HG03108 (cell line): ENCODE measurements around the gene ZNF655.
"Not testable (repeated sequence)": the region's sequence is repeated elsewhere in the genome, so short reads cannot be mapped to it uniquely, and the experiment has no call there.

Experiments
- ATAC-seq: cut with Tn5 transposase; IDR thresholded peaks from one replicate; pipeline ENCODE4 v1.9.1; 2021; ENCODE audit warnings: moderate library complexity; ENCODE audit not compliant: unreplicated experiment

ZNF655 gene

DNA sequence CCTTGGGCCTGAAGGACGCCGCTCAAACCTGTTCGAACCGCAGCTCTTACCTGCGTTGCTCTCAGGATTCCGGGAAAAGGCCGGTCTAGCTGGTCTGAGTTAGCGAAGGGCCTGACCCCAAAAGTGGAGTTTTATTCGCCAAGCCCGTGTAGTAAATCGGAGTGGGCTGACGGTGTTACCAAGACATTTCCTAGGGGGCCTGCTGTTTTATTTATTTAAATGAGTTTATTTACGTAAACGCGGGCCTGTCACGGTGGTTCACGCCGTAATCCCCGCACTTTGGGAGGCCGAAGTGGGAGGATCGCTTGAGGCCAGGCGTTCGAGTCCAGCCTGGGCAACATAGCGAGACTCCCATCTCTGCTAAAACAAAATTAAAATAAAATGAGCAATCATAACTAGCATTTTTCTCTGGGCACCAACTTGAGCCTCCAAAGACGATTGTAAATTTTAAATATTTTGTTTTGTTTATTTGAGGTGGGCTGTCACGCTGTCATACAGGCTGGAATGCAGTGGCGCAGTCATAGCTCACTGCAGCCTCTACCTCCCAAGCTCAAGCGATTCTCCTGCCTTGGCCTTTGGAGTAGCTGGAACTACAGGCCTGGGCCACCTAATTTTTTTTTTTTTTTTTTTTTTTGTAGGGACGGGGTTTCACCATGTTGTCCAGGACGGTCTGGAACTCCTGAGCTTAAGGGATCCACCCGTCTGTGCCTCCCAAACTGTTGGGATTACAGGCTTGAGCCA, 903 bp downstream of the ZNF655 start:
- ATAC-seq, result no peak

DNA sequence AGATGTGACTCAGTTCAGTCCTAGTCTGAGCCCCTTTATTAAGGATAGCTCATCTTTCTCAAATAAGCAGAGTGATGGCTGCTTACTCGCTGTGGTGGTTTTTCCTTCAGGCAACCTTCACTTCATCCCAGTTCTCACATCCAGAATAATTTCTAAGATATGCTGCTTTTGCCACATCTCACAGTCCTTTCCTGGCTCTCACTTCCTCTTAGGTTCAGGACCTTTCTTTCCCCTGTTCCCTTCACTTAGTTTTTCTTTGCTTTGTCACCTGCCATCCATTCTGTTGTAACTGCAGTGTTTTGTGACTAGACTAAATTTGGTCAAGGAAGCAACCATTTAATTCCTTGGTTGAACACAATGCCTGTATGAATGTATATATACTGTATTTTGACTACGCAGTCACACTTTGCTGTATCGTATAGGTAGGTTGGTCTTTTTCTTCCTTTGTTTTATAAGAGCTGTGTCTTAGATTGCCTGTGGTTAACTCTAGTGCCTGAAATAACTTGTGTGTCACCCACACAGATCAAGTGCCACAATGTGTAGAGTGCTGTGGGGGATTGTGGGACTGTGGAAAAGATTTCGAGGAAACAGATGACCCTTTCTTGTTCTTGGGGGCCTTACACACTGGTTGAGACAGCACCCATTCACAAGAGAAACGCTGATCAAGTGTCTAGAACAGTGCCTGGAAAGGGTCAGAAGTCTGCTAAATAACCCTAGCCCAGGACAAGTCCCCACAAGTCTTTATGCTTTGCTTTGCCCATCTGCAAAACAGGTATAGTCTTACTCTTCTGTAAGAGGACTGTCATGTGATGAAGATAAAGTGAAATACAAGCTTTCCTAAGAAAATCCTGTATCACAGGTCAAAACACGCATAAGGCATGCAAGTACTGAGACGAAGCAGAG, 2.6 kb downstream of the ZNF655 start:
- no peak for ATAC-seq

DNA sequence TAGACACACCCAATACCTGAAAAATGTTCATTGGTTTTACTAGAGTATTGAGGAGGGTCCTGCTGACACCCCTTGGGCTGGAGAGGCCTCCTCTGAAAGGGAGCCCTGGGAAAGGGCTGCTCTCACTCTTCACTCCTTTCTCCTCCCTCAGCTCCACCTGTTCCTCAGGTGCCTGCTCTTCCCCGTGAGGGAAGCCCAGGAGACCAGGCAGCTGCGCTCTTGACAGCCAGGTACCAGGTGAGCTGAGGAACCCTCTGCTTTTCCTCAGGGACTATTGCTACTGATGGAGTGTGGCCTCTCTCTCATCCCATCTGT, 3.3 kb downstream of the ZNF655 start:
- no peak for ATAC-seq

DNA sequence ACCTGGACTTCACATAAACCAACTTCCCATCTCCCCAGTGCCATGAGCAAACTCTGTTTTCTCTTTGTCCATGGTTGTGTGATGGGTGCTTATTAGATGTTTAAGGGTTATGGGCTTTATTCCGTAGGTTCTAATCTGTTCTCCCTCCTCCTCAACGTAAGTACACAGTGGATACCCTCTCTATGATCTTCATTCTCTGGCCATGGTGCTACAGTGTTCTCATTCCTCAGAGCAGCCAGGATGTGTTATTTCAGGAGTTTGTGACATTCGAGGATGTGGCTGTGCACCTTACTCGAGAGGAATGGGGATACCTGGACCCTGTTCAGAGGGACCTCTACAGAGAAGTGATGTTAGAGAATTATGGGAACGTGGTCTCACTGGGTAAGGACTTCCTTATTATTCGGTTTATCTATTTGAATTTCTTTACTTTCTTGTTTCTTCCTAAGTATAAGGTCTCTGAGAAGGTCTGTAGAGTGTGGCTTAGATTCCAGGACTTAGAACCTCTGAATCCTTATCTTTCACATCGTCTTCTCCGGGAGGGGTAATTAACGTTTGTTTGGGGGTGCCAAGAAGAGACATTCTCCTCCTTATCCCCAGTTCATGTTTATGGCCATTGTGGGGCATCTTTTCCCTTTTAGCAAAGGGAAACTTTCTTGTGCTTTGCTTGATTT, 3.8 kb downstream of the ZNF655 start:
- no peak for ATAC-seq

DNA sequence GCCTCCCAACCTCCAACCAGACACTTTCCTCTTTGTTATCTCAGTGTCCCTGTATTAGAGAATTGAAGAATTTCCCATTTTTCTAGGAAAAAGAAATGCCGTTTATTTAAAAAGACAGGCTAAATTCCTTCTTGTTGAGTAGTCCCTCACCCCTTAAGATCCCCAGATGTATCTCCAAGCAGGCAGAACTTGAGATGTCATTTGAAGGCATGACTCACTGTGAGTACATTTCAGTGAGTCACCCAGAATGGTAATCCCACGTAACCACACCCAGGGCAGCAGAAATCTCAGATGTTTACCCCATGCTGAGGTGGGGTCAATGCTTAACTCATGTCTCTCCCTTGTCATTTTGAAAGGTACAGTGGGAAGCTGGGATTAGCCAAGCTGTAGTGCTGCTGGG, 4.4 kb downstream of the ZNF655 start:
- no peak for ATAC-seq

DNA sequence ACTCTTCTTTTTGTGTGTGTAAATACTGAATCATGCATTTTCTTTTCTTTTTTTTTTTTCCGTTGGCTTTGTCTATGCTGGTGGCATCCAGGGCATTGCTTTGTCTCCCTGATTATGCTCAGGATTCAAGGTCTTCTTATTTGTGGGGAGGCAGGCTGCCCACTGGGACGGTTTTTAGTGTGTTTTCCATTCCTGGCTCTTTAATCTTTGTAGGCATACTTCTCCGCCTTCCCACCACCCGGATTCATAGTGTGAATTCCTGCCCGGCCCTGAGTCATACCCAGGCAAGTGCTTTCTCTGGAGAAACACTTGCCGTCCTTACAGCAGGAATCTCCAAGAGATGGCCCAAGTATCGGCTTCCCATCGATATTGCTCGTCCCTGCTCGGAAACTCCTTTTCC, 5.2 kb downstream of the ZNF655 start:
- ATAC-seq, result no peak

DNA sequence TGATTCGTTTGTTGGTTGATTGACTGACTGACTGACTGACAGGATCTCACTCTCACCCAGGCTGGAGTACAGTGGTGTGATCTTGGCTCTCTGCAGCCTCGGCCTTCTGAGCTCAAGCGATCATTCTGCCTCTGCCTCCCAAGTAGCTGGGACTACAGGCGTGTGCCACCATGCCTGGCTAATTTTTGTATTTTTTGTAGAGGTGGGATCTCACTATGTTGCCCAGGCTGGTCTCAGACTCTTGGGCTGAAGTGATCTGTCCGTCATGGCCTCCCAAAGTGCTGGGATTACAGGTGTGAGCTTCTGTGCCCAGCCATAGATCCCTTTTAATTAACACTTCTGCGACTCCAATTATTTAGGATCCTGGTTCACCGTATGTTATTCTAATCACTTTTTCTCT, 10.3 kb downstream of the ZNF655 start:
- not testable (repeated sequence) for ATAC-seq

DNA sequence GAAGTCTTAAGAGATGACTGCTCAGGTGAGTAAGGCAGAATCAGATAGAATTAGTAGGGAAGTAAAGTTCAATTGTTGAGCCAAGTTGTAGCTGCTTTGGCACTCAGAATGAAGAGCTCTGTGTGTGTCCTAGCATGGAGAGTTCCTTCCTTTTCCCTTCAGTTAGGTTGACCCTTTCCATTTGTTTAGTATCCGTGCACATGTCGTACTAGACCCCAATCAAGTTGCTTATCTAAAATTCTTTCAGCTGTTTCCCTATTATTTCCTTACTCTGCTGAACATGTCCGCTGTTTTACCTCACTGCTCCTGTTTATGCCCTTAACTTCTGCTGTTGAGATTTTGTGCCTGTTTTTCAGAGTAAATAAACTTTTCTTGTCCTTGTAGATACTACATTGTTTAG, 13.3 kb downstream of the ZNF655 start:
- no peak for ATAC-seq

DNA sequence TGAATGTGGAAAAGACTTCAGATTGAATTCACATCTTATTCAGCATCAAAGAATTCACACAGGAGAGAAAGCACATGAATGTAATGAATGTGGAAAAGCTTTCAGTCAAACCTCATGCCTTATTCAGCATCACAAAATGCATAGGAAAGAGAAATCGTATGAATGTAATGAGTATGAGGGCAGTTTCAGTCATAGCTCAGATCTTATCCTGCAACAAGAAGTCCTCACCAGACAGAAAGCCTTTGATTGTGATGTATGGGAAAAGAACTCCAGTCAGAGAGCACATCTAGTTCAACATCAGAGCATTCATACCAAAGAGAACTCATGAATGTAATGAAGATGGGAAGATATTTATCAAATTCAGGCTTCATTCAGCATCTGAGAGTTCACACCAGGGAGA, 14.8 kb downstream of the ZNF655 start:
- ATAC-seq, result no peak

DNA sequence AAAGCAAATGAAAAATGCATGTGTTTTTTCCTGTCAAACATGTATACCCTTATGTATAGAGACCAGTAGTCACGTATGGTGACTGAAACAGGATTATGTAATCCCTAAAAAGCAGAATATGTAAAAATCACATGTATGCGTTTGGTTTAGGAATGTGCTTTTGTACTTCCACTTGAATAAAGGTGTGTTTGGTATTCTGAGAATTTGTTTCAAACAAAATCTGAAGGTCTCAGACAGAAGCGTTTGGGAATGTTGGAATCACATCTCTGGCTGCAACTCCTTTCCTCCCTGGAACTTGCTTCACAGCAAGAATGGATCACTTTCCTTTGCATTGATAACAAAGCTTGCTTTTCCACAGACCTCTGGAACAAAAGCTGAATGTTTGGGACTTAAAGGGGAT, 17.8 kb downstream of the ZNF655 start:
- ATAC-seq, result no peak

DNA sequence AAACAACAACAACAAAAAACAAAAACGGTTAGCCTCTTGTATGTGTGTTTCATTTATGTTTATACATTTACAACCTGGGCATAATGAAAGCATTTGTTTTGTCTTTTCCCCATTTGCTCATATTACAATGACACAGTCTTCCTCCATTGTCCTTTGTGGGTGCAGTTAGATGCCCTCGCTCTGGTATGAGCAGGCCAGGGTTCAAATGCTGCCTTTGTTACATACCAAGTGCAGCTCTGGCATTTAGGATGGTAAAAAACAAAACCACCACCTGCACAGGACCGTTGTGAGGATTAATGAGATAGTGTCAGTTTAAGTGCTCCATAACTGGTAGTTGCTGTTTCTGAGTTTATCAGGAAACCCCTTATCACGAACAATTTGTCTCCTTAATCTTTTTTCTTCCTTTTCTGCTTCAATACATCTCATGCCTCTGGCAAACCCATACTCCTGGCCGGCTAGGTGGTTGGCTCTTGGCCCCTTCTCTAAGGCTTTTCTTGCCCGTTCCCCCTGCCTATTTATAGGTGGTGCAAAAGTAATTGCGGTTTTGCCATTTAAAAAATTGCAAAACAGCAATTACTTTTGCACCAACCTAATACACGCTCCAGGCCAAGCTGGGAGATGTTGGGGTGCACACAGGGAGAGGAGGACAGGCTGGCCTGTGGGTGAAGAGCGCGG, 21.0 kb downstream of the ZNF655 start:
- no peak for ATAC-seq

DNA sequence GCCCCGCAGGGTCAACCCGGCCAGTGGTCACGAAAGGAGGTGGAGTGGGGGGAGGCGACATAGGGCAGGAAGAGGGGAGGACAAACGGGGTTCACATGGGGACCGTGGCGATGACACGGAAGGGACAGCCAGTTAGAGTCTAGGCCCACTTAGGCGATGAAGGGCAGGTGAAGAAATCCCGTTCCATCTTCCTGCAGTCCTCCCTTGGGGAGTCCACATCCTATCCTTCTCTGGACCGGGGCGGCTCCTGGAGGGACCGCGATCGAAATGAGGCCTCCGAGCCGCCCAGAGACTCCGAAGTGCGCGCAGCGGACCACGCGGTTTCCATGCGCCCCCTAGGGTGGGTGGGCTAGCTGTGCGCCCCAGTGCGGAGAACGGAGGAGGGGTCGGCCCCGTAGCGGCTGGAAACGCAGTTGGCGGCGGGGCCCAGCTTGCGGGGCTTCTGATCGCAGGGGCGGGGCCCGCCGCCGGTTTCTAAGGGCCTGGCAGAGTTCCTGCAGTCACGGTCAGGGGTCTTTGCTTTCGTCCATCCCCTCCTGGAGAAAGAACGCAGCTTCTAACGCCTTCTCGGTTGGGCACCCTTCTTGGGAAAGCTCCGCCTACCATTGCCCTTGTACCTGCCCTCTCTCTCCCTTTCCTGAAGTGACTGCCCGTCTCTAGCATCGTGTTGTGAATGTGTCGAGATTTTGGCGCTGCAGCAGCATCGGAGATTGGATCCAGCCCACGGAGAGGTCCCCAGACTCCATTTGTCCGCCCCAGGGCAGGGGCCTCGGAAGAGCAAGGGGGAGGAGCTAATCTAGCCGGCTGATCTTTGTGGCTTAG, 21.7 kb downstream of the ZNF655 start:
- ATAC-seq, result no peak

DNA sequence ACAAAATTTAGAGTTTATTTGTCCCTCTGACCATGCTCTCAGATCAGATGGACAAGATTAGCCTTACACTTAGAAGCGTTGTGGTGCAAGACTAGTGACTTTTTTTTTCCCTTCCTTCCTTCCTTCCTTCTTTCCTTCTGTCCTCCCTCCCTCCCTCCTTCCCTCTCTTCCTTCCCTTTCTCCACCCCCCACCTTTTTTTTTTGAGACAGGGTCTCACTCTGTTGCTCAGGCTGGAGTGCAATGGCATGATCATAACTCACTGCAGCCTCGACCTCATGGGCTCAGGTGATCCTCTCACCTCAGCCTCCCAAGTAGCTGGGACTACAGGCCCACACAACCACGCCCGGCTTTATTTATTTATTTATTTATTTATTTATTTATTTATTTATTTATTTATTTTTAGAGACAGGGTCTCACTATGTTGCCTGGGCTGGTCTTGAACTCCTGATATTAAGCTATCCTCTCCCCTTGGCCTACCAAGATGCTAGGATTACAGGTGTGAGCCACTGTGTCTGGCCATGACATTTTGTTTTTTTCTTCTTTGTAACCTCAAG, 22.4 kb downstream of the ZNF655 start:
- not testable (repeated sequence) for ATAC-seq

DNA sequence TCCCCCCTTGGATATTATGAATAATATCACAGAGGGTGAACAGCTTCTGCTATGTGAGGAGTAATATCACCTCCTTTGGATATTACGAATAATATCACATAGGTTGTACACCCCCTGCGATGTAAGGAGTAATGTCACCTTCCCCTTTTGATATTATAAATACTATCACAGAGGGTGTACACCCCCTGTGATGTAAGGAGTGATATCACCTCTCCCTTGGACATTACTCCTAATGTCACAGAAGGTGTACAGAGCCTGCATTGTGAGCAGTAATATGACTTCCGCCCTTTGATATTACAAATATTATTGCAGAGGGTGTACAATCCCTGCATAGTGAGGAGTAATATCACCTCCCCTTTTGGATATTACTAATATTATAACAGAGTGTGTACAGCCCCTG, 30.4 kb downstream of the ZNF655 start:
- no peak for ATAC-seq

DNA sequence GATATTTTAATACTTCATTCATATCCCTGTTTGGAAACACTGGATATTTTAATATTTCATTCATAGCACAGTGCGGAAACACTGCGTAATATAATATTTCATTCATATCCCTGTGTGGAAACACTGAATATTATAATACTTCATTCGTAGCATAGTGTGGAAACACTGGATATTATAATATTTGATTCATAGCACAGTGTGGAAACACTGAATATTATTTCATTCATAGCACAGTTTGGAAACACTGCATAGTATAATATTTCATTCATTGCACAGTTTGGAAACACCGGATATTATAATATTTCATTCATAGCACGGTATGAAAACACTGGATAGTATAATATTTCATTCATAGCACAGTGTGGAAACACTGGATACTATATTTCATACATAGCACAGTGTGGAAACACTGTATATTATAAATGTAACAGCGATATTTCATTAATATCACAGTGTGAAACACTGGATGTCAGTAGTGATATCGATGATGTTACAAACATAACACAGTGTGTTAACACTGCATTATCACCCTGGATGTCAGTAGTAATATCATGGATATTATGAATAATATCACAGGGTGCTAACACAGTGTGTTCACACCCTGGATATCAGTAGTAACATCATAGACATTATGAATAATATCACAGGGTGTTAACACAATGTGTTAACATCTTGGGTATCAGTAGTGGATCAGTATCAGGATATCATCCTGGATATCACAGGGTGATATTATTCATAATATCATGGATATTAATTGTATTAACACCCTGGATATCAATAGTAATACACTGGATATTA, 36.7 kb downstream of the ZNF655 start:
- ATAC-seq, result no peak

DNA sequence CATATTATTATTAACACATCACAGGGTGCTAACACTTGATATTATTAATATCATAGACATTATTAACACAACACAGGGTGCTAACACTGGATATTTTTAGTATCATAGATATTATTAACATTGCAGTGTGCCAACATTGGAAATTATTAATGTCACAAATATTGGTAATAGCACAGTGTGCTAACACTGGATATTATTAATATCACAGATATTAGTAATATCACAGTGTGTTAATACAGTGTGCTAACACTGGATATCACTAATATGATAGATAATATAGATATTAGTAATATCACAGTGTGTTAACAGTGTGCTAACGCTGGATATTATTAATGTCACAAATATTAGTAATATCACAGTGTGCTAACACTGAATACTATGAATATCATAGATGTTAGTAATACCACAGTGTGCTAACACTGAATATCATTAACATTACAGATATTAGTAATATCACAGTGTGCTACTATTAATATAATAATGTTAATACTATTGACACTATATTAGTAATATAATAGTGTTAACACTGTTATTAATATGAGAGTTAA, 38.0 kb downstream of the ZNF655 start:
- ATAC-seq, result no peak

DNA sequence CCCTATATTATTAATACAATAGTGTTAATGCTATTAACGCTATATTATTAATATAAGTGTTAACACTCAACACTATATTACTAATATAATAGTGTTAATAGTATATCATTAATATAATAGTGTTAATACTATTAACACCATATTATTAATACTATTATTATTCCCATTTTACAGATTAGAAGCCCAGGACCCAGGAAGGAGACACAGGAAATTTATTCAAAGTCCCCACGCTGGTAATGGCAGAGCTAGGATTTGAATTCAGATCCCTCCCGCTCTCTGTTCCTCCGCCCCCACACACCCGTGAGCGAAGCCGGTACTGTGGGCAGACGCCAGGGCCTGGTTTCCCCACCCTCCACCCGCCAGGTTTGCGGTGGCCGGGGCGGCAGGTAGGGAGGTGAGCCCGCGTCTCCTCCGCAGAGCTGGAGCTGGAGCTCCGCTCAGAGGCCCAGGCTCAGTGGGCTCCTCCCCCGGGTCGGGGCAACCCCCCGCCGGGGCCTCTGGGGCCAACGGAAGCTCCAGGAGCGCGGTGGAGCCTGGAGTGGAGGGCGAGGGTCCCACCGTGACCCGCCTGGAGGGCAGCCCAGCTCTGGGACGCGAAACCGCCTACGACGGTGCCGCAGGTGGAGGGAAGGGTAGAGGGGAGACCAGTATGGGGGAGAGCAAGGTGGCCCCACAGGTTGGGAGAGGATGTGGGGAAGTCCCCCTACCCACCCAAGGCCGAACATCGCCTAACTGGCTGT, 39.5 kb downstream of the ZNF655 start, which contains the start of gene TMEM225B:
Gene TMEM225B (plus strand): TSS at position 506 of the 740 bp plus-strand sequence. CDS start 6,122 bp downstream, outside the sequence.
- ATAC-seq, result no peak

DNA sequence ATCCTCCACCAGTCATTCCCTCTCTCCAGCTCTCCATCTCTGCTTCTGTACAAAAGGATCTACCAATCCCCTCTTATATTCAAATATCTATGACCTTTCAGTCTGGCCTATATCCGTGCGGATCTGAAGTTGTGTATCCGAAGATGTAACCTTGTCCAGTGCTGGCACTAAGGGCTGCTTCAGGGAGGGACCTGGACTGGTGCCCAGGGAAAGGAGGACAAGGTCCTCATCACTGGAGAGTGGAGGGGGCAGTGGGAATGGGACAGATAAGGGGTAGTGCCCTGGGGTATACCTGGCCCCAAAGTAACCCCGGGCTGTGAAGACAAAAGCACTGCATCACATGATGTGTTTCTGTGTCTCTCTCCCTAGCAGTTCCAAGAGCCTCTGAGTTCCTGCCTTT, 41.4 kb downstream of the ZNF655 start:
- no peak for ATAC-seq
